ENCODE measurements around the gene ZYX. TPM values are rescaled to one million over a fixed set of nuclear protein-coding genes. Genes with fewer than 3 reads are reported as not detected.

Gene ZYX
- total RNA-seq, 2 experiments from 2014 or later = 137 to 140 TPM

GRCh38 chr7:143354965-143355364 is 26.2 kb upstream of the ZYX start:
- ChIA-PET POLR2A (no interaction called here), CTCF (interaction anchor here (2.4 kb wide), 1 partner anchor 9 kb away, joined by 11 read pairs; no protein-coding TSS in a partner anchor)
- Mint-ChIP-seq H3K4me1 (ENCODE audit: low read depth) (no peaks in the 10 kb centered on the region), H3K9me3 (no peaks in the 10 kb centered on the region), H3K36me3 (no peaks in the 10 kb centered on the region), H3K27me3 (no peaks in the 10 kb centered on the region), H3K27ac (no peak overlapping the region), H3K4me3 (no peak overlapping the region)
- no peak for DNase-seq
- intact Hi-C loops (cut with micrococcal nuclease) = no loop called here

- Mint-ChIP-seq H3K27me3 (peaks cover 3% of the 10 kb centered on the region), H3K27ac (no peak overlapping the region), H3K36me3 (no peaks in the 10 kb centered on the region), H3K4me1 (ENCODE audit: low read depth) (no peaks in the 10 kb centered on the region), H3K4me3 (no peak overlapping the region), H3K9me3 (no peaks in the 10 kb centered on the region)
- POLR2A ChIA-PET = no interaction called here
- DNase-seq = no peak
- intact Hi-C loops (cut with micrococcal nuclease) = no loop called here
- CTCF ChIA-PET = interaction anchor here (2.4 kb wide), 1 partner anchor 10 kb away, joined by 11 read pairs; no protein-coding TSS in a partner anchor
Measured at GRCh38 chr7:143355450-143356385, 25.4 kb upstream of the ZYX start.

- intact Hi-C loops (cut with micrococcal nuclease) = no loop called here
- no peak overlapping the region for H3K4me3 Mint-ChIP-seq
- DNase-seq = no peak
- no peaks in the 10 kb centered on the region for H3K4me1 Mint-ChIP-seq (ENCODE audit: low read depth)
- no peak overlapping the region for H3K27ac Mint-ChIP-seq
- CTCF ChIA-PET = interaction anchor here (1.4 to 2.4 kb wide), 2 partner anchors 11 to 23 kb away, joined by 4 to 11 read pairs; no protein-coding TSS in a partner anchor
- peaks cover 3% of the 10 kb centered on the region for H3K27me3 Mint-ChIP-seq
- H3K9me3 Mint-ChIP-seq = no peaks in the 10 kb centered on the region
- POLR2A ChIA-PET = no interaction called here
- H3K36me3 Mint-ChIP-seq = no peaks in the 10 kb centered on the region
Measured at GRCh38 chr7:143356414-143357050, 24.6 kb upstream of the ZYX start.

- intact Hi-C loops (cut with micrococcal nuclease) = no loop called here
- Mint-ChIP-seq H3K27me3 (peaks cover 11% of the 10 kb centered on the region), H3K36me3 (no peaks in the 10 kb centered on the region), H3K27ac (no peak overlapping the region), H3K4me3 (no peak overlapping the region), H3K4me1 (ENCODE audit: low read depth) (peaks cover 4% of the 10 kb centered on the region), H3K9me3 (no peaks in the 10 kb centered on the region)
- CTCF ChIA-PET = interaction anchor here (0.8 kb wide), 1 partner anchor 13 kb away, joined by 3 read pairs; no protein-coding TSS in a partner anchor
- no peak for DNase-seq
- POLR2A ChIA-PET = no interaction called here
Measured at GRCh38 chr7:143358626-143359025, 22.5 kb upstream of the ZYX start.

- no peak for DNase-seq
- Mint-ChIP-seq H3K27me3 (peaks cover 17% of the 10 kb centered on the region), H3K4me1 (ENCODE audit: low read depth) (peaks cover 4% of the 10 kb centered on the region), H3K4me3 (no peak overlapping the region), H3K9me3 (no peaks in the 10 kb centered on the region), H3K36me3 (no peaks in the 10 kb centered on the region), H3K27ac (no peak overlapping the region)
- intact Hi-C loops (cut with micrococcal nuclease) = no loop called here
- CTCF ChIA-PET = interaction anchor here (1.2 kb wide), 2 partner anchors 15 to 119 kb away, joined by 4 to 6 read pairs; no protein-coding TSS in a partner anchor
- POLR2A ChIA-PET = no interaction called here
Measured at GRCh38 chr7:143359771-143360353, 21.3 kb upstream of the ZYX start.

GRCh38 chr7:143360788-143361551 is 20.2 kb upstream of the ZYX start:
- POLR2A ChIA-PET = no interaction called here
- Mint-ChIP-seq H3K27ac (no peak overlapping the region), H3K4me1 (ENCODE audit: low read depth) (peaks cover 4% of the 10 kb centered on the region), H3K36me3 (no peaks in the 10 kb centered on the region), H3K27me3 (peaks cover 17% of the 10 kb centered on the region), H3K4me3 (peak overlapping the region; percentile 50), H3K9me3 (no peaks in the 10 kb centered on the region)
- CTCF ChIA-PET = interaction anchor here (0.9 to 1.2 kb wide), 3 partner anchors 16 to 120 kb away, joined by 3 to 6 read pairs (median 4); no protein-coding TSS in a partner anchor
- DNase-seq = no peak
- intact Hi-C loops (cut with micrococcal nuclease) = no loop called here

GRCh38 chr7:143361552-143362130 is 19.5 kb upstream of the ZYX start:
- H3K27me3 Mint-ChIP-seq = peaks cover 17% of the 10 kb centered on the region
- no peak overlapping the region for H3K27ac Mint-ChIP-seq
- H3K4me3 Mint-ChIP-seq = peak overlapping the region; percentile 79
- intact Hi-C loops (cut with micrococcal nuclease) = loop anchor here (1.0 to 2.0 kb wide), 2 partner anchors 11 to 19 kb away; partner anchors contain the start of gene ZYX
- ChIA-PET CTCF (interaction anchor here (0.9 kb wide), 1 partner anchor 54 kb away, joined by 3 read pairs; no protein-coding TSS in a partner anchor), POLR2A (interaction anchor here (1.3 kb wide), 1 partner anchor 19 kb away, joined by 4 read pairs; no protein-coding TSS in a partner anchor)
- H3K36me3 Mint-ChIP-seq = no peaks in the 10 kb centered on the region
- DNase-seq = no peak
- no peaks in the 10 kb centered on the region for H3K9me3 Mint-ChIP-seq
- peaks cover 4% of the 10 kb centered on the region for H3K4me1 Mint-ChIP-seq (ENCODE audit: low read depth)

GRCh38 chr7:143362131-143363015 is 18.8 kb upstream of the ZYX start, which contains the start of gene FAM131B:
FAM131B (minus strand) TSS chr7:143362713; CDS start chr7:143362603, 110 bp downstream.
- intact Hi-C loops (cut with micrococcal nuclease) = loop anchor here (1.0 to 2.0 kb wide), 2 partner anchors 10 to 18 kb away; partner anchors contain the start of gene ZYX
- H3K9me3 Mint-ChIP-seq = no peaks in the 10 kb centered on the region
- peak; percentile 48 for DNase-seq
- H3K27ac Mint-ChIP-seq = no peak within 1 kb of the TSS
- peaks cover 4% of the 10 kb centered on the region for H3K4me1 Mint-ChIP-seq (ENCODE audit: low read depth)
- ChIA-PET POLR2A (interaction anchor here (1.3 kb wide), 1 partner anchor 18 kb away, joined by 4 read pairs; no protein-coding TSS in a partner anchor), CTCF (interaction anchor here (0.7 to 1.0 kb wide), 3 partner anchors 9 to 54 kb away, joined by 3 to 8 read pairs (median 4); no protein-coding TSS in a partner anchor)
- H3K27me3 Mint-ChIP-seq = peaks cover 17% of the 10 kb centered on the region
- no peaks in the 10 kb centered on the region for H3K36me3 Mint-ChIP-seq
- H3K4me3 Mint-ChIP-seq = peak within 1 kb of the TSS; percentile 79

GRCh38 chr7:143363016-143363937 is 17.9 kb upstream of the ZYX start:
- no peak overlapping the region for H3K27ac Mint-ChIP-seq
- DNase-seq = no peak
- intact Hi-C loops (cut with micrococcal nuclease) = loop anchor here (2.0 kb wide), 1 partner anchor 18 kb away; the partner anchor contains the start of gene ZYX
- ChIA-PET POLR2A (interaction anchor here (0.7 to 1.3 kb wide), 2 partner anchors 17 to 100 kb away, joined by 3 to 4 read pairs; partner anchors contain the start of gene GSTK1), CTCF (interaction anchor here (1.0 kb wide), 2 partner anchors 17 to 53 kb away, joined by 3 to 8 read pairs; no protein-coding TSS in a partner anchor)
- no peaks in the 10 kb centered on the region for H3K9me3 Mint-ChIP-seq
- H3K27me3 Mint-ChIP-seq = peaks cover 17% of the 10 kb centered on the region
- peak overlapping the region; percentile 54 for H3K4me3 Mint-ChIP-seq
- peaks cover 4% of the 10 kb centered on the region for H3K4me1 Mint-ChIP-seq (ENCODE audit: low read depth)
- no peaks in the 10 kb centered on the region for H3K36me3 Mint-ChIP-seq

Data from activated CD4-positive, alpha-beta memory T cell treated with anti-CD3 and anti-CD28 coated beads for 36 hours (primary cell).